Tibial artery (tissue), 4 donors: ENCODE measurements around the gene TXNRD2.

ENCODE experiments used
- DNase-seq, 2 donors: peaks; one replicate each; pipeline ENCODE4 v3.0.0-alpha.2; 2019
- H3K27ac ChIP-seq, 2 donors: fragments of 200-600 bp; sonication (generic) in 1 of 2; 1 replicate in 1 of 2; 2 replicates in 1 of 2; pipeline ENCODE4 v1.5.1; 2018 to 2019; ENCODE audit warnings: mild to moderate bottlenecking in 1 of 2
- H3K27me3 ChIP-seq, 2 donors: fragments of 200-600 bp; sonication (generic) in 1 of 2; one replicate each; pipeline versions ENCODE4 v1.5.1 to v1.6.0; 2016 to 2019
- H3K36me3 ChIP-seq, 3 donors: fragments of 200-600 bp; sonication (generic) in 2 of 3; one replicate each; pipeline ENCODE4 v1.5.1; 2016 to 2019; ENCODE audit warnings: mild to moderate bottlenecking in 2 of 3
- H3K4me1 ChIP-seq, 4 donors: fragments of 200-600 bp; sonication (generic) in 2 of 4; 1 replicate in 3 of 4; 2 replicates in 1 of 4; pipeline ENCODE4 v1.5.1; 2016 to 2019
- H3K4me3 ChIP-seq, 2 donors: fragments of 200-600 bp; sonication (generic) in 1 of 2; 1 replicate in 1 of 2; 2 replicates in 1 of 2; pipeline ENCODE4 v1.5.1; 2018 to 2019; ENCODE audit warnings: mild to moderate bottlenecking in 2 of 2
- H3K9me3 ChIP-seq, 3 donors: fragments of 200-600 bp; sonication (generic) in 1 of 3; one replicate each; pipeline ENCODE4 v1.5.1; 2016 to 2019
- intact Hi-C: fragments of 100-400 bp; cut with DNase I; formaldehyde crosslinking; loops from one replicate; pipeline ENCODE4 v1.15.0; 2023; ENCODE audit warnings: low total_unique reads
- TF ChIP-seq, protein P1 (sequence below), 2 experiments: fragments of 200-600 bp in 1 of 2; fragments of 450-650 bp in 1 of 2; IDR thresholded peaks; one replicate each; pipeline ENCODE4 v1.5.1; 2017 to 2019; ENCODE audit warnings: antibody characterized with exemption in 2 of 2, mild to moderate bottlenecking in 1 of 2, moderate library complexity in 1 of 2

The TXNRD2 gene

DNA sequence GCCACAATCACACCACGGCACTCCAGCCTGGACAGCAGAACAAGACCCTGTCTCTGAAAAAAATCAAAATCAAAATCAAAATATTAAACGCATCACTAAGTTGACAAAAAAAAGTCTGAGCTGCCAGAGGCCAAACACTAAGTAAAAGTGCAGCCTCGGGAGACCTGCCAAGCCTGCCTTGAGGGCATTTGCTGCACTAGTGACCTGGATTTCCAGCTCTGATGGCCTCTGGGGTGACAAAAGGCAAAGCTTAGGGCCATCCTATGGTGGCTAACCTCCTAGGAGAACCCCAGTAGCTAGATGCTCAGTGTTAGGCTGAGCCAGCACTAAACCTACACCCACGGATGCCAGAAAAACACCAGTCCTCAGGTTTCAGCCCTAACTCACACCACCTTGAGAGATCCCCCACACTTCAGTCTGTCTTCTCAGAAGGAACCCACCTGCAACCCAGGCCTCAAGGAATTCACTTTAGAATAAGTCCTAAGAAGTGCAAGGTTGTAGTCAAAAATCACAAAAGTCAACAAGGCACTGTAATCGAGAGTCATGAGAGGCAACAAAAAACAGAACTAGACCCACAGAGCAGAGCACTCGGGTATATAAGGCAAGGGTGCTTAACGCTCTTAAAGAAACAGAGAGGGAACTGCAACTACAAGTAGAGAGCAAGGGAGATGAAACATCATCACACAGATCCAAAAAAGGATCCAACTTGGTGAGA is 115.6 kb downstream of the TXNRD2 start:
- intact Hi-C loops = no loop called here
- H3K9me3 ChIP-seq = no peaks in the 10 kb centered on the region
- H3K27ac ChIP-seq = no peak overlapping the region
- no peaks in the 10 kb centered on the region for H3K27me3 ChIP-seq
- TF ChIP-seq, protein P1, sequence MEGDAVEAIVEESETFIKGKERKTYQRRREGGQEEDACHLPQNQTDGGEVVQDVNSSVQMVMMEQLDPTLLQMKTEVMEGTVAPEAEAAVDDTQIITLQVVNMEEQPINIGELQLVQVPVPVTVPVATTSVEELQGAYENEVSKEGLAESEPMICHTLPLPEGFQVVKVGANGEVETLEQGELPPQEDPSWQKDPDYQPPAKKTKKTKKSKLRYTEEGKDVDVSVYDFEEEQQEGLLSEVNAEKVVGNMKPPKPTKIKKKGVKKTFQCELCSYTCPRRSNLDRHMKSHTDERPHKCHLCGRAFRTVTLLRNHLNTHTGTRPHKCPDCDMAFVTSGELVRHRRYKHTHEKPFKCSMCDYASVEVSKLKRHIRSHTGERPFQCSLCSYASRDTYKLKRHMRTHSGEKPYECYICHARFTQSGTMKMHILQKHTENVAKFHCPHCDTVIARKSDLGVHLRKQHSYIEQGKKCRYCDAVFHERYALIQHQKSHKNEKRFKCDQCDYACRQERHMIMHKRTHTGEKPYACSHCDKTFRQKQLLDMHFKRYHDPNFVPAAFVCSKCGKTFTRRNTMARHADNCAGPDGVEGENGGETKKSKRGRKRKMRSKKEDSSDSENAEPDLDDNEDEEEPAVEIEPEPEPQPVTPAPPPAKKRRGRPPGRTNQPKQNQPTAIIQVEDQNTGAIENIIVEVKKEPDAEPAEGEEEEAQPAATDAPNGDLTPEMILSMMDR (IDR thresholded peaks at IDR 0.05) = no peak
- H3K4me1 ChIP-seq = peaks cover 0 to 28% (median 0%) of the 10 kb centered on the region in 4 donors
- H3K36me3 ChIP-seq = no peaks in the 10 kb centered on the region
- DNase-seq = peak in 1 of 2 donors; percentile 17
- H3K4me3 ChIP-seq = no peak overlapping the region
